ENCODE results near the gene TNNT2. TPM values are rescaled to one million over a fixed set of nuclear protein-coding genes. Genes with fewer than 3 reads are reported as not detected.
A peak's percentile ranks its signal among the peaks of the same experiment; 100 is the strongest.

TNNT2 gene
- total RNA-seq, 1 experiment from 2014 or later: not detected

DNA sequence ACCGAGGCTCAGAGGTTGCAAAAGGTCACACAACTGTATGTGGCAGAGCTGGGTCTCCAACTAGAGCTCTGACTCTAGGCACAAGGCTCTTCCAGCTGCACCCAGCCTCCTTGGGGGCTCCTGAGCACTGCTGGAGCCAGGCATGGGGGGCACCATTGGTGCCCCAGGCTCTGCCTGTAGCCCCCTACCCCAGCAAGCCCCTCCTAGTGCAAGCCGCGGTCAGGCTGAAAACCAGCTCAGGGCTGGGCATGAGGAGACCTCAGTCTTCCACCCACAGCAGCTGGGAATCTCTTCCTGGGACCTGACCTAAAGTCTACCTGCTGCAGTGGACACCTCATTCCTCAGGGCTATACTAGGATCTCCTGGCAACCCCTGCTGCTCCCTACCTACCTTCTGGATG, 14.6 kb downstream of the TNNT2 start:
- H3K27me3 ChIP-seq (ENCODE audit: control insufficient read depth, insufficient read depth, low read length): peaks cover 5% of the 10 kb centered on the region; the same call in 1 of the 2 replicates
- in situ Hi-C loops (cut with HindIII; ENCODE audit: low pct_unique_long_range_greater_than_20kb, low sequenced_read_pairs): no loop called here
- no peaks in the 10 kb centered on the region for H3K36me3 ChIP-seq (ENCODE audit: control insufficient read depth, insufficient read depth, low read length)
- DNase-seq (ENCODE audit: low read depth, low spot score) (no peak), ATAC-seq (no peak)
- H3K9me3 ChIP-seq (ENCODE audit: control insufficient read depth, insufficient read depth, low read depth, low read length): no peaks in the 10 kb centered on the region
- intact Hi-C loops (cut with micrococcal nuclease; ENCODE audit: unreplicated experiment): no loop called here
- H3K4me3 ChIP-seq (ENCODE audit: low read depth in 2 of 2, low read length in 2 of 2): no peak overlapping the region
- TF ChIP-seq TCF7L2 (IDR thresholded peaks at IDR 0.05; ENCODE audit: low read depth, low read length) (no peak), POLR2AphosphoS5 (IDR thresholded peaks at IDR 0.05; ENCODE audit: low read depth, low read length) (no peak), REST (IDR thresholded peaks at IDR 0.05; ENCODE audit: insufficient read depth in 1 of 2, low read depth in 2 of 2, low read length in 1 of 2) (no peak), CTCF (IDR thresholded peaks at IDR 0.05) (no peak), SIN3A (IDR thresholded peaks at IDR 0.05; ENCODE audit: borderline replicate concordance, insufficient read depth, low read depth, low read length) (no peak)
- no TSS peak for BruUV-seq (replicated peaks)
- ChIA-PET POLR2A (no interaction called here), CTCF (no interaction called here)
- H3K4me1 ChIP-seq (ENCODE audit: control insufficient read depth, insufficient read depth, low read length): no peaks in the 10 kb centered on the region
- H3K27ac ChIP-seq (ENCODE audit: low read length): no peak overlapping the region

DNA sequence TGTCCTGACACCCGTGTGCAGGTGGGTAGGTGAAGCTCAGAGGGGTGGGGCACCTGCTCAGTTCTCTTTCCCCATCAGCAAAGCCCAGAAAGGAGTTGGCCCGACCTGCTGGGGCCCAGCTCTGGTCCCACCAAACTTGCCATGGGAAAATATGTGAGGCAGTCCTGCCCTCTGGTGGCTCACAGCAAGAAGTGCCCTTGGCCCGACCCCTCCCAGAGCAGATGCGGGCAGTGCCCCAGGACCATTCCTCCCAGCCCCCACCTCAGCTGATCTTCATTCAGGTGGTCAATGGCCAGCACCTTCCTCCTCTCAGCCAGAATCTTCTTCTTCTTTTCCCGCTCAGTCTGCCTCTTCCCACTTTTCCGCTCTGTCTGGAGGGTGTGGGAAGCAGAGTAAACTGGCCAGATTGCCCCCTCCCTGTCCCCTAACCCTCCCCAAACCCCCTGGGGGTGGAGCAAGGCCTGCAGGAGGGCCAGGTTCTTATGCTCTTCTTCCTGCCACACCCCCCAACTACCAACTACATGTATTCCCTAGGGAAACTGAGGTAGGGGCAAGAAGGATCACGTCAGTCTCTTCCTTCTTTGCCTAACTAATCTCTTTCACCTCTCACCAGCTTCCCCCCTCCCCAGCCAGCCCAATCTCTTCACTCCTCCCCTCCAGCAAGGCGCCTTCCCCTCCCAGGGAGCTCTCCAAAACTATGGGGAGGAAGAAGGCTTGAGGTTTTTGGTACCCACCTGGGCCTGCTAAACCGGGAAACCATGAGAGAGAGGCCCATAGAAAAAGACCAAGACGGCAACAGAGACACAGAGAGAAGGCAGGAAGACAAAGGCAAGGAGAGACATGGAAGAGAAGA, 15.6 kb downstream of the TNNT2 start:
- DNase-seq (ENCODE audit: low read depth, low spot score) (no peak), ATAC-seq (peak; percentile 82)
- no TSS peak for BruUV-seq (replicated peaks)
- Histone ChIP-seq H3K9me3 (ENCODE audit: control insufficient read depth, insufficient read depth, low read depth, low read length) (no peaks in the 10 kb centered on the region), H3K36me3 (ENCODE audit: control insufficient read depth, insufficient read depth, low read length) (no peaks in the 10 kb centered on the region), H3K4me3 (ENCODE audit: low read depth in 2 of 2, low read length in 2 of 2) (no peak overlapping the region), H3K27me3 (ENCODE audit: control insufficient read depth, insufficient read depth, low read length) (no peaks in the 10 kb centered on the region; the same call in 1 of the 2 replicates), H3K27ac (ENCODE audit: low read length) (no peak overlapping the region), H3K4me1 (ENCODE audit: control insufficient read depth, insufficient read depth, low read length) (no peaks in the 10 kb centered on the region)
- intact Hi-C loops (cut with micrococcal nuclease; ENCODE audit: unreplicated experiment) (loop anchor here (2.0 kb wide), 1 partner anchor 107 kb away; no protein-coding TSS in a partner anchor), in situ Hi-C loops (cut with HindIII; ENCODE audit: low pct_unique_long_range_greater_than_20kb, low sequenced_read_pairs) (no loop called here)
- ChIA-PET POLR2A (no interaction called here), CTCF (interaction anchor here (0.6 to 0.9 kb wide), 4 partner anchors 24 to 341 kb away, joined by 3 to 4 read pairs (median 3); no protein-coding TSS in a partner anchor)
- no peak for TF ChIP-seq REST (IDR thresholded peaks at IDR 0.05; ENCODE audit: insufficient read depth in 1 of 2, low read depth in 2 of 2, low read length in 1 of 2)
- TF ChIP-seq POLR2AphosphoS5 (IDR thresholded peaks at IDR 0.05; ENCODE audit: low read depth, low read length): no peak
- TF ChIP-seq CTCF (IDR thresholded peaks at IDR 0.05): peak; percentile 90
- no peak for TF ChIP-seq TCF7L2 (IDR thresholded peaks at IDR 0.05; ENCODE audit: low read depth, low read length)
- TF ChIP-seq SIN3A (IDR thresholded peaks at IDR 0.05; ENCODE audit: borderline replicate concordance, insufficient read depth, low read depth, low read length): no peak

Data from Panc1 (cell line).